ENCODE measurements around the gene GPATCH3. TPM values are rescaled to one million over a fixed set of nuclear protein-coding genes. Genes with fewer than 3 reads are reported as not detected.

The GPATCH3 gene
- total RNA-seq (2022; extraction: Qiagen RNA extraction; ENCODE audit: low read depth) = 8.9 to 13.2 TPM (median 10.3 TPM) in 5 replicates

GRCh38 chr1:26900001-26900814, at the start of gene GPATCH3:
Gene GPATCH3, minus strand, starts transcription at chr1:26900467. Its CDS starts 25 bp downstream, at chr1:26900442.

GRCh38 chr1:26921540-26922430, 21.5 kb upstream of the GPATCH3 start, which contains the start of gene NUDC:
Gene NUDC, plus strand, starts transcription at chr1:26921743. Its CDS starts 106 bp downstream, at chr1:26921849.

GRCh38 chr1:26913754-26914619, 13.7 kb upstream of the GPATCH3 start, which contains the start of gene NR0B2:
Gene NR0B2, minus strand, starts transcription at chr1:26913975. Its CDS starts 35 bp downstream, at chr1:26913940.

GRCh38 chr1:26889551-26890466, 10.5 kb downstream of the GPATCH3 start, which contains the start of gene GPN2:
Gene GPN2, minus strand, starts transcription at chr1:26890283. Its CDS starts 187 bp downstream, at chr1:26890096.

GRCh38 chr1:26862781-26863684, 37.2 kb downstream of the GPATCH3 start, which contains the start of gene SFN:
Gene SFN, plus strand, starts transcription at chr1:26863149. Its CDS starts 64 bp downstream, at chr1:26863213.

Other genes with a start within 250 kb of the GPATCH3 start
- 29.7 to 33.9 TPM (median 32.5 TPM) in 5 replicates for gene ARID1A, start 204.5 kb downstream of the GPATCH3 start, total RNA-seq (2022; extraction: Qiagen RNA extraction; ENCODE audit: low read depth)
- gene PIGV, start 112.5 kb downstream of the GPATCH3 start, total RNA-seq (2022; extraction: Qiagen RNA extraction; ENCODE audit: low read depth) = 5.3 to 6.9 TPM (median 6.3 TPM) in 5 replicates
- 33.6 to 40.1 TPM (median 39.1 TPM) in 5 replicates for gene ZDHHC18, start 73.8 kb downstream of the GPATCH3 start, total RNA-seq (2022; extraction: Qiagen RNA extraction; ENCODE audit: low read depth)
- gene SFN, start 37.3 kb downstream of the GPATCH3 start, total RNA-seq (2022; extraction: Qiagen RNA extraction; ENCODE audit: low read depth) = 397 to 545 TPM (median 475 TPM) in 5 replicates
- 23.6 to 29.2 TPM (median 25.9 TPM) in 5 replicates for gene GPN2, start 10.2 kb downstream of the GPATCH3 start, total RNA-seq (2022; extraction: Qiagen RNA extraction; ENCODE audit: low read depth)
- gene NR0B2, start 13.5 kb upstream of the GPATCH3 start, total RNA-seq (2022; extraction: Qiagen RNA extraction; ENCODE audit: low read depth) = 0.14 TPM in 1 of 5 replicates, not detected in the others
- 125 to 152 TPM (median 135 TPM) in 5 replicates for gene NUDC, start 21.3 kb upstream of the GPATCH3 start, total RNA-seq (2022; extraction: Qiagen RNA extraction; ENCODE audit: low read depth)
- gene KDF1, start 60.0 kb upstream of the GPATCH3 start, total RNA-seq (2022; extraction: Qiagen RNA extraction; ENCODE audit: low read depth) = not detected in 5 replicates
- 124 to 207 TPM (median 187 TPM) in 5 replicates for gene TRNP1, start 93.2 kb upstream of the GPATCH3 start, total RNA-seq (2022; extraction: Qiagen RNA extraction; ENCODE audit: low read depth)
- gene TENT5B, start 112.4 kb upstream of the GPATCH3 start, total RNA-seq (2022; extraction: Qiagen RNA extraction; ENCODE audit: low read depth) = 0.41 to 0.88 TPM (median 0.72 TPM) in 5 replicates